IMR-90 (cell line): ENCODE measurements around the gene BCAS1. TPM values are rescaled to one million over a fixed set of nuclear protein-coding genes. Genes with fewer than 3 reads are reported as not detected.

Experiments
- ATAC-seq: fragments of 200-7000 bp; cut with Tn5 transposase; 2 replicates; pipeline ENCODE4 v1.9.1; 2020; ENCODE audit warnings: low read depth, mild to moderate bottlenecking, moderate library complexity
- BruUV-seq: library from RNA; stranded (reverse); fragments of 400-500 nt; replicated peaks from 2 replicates; lab custom pipeline; 2021; lab: Mats Ljungman, UMichigan
- CTCF ChIA-PET: fragments of 300-600 bp; formaldehyde crosslinking; extraction: SDS; loops from one replicate; lab custom pipeline; 2021; ENCODE audit warnings: antibody characterized with exemption; lab: Yijun Ruan, JAX
- POLR2A ChIA-PET: fragments of 300-600 bp; sonication (Branson Sonifier 250); formaldehyde crosslinking; loops from one replicate; lab custom pipeline; 2022; ENCODE audit warnings: antibody characterized with exemption; ENCODE audit not compliant: unreplicated experiment; lab: Charles Lee
- DNase-seq: peaks from one replicate; pipeline ENCODE4 v3.0.0; 2013
- H2AFZ ChIP-seq: replicated peaks from 2 replicates; pipeline ENCODE3; 2013; ENCODE audit warnings: low read length, mild to moderate bottlenecking; ENCODE audit not compliant: poor library complexity
- H2AK5ac ChIP-seq: 2 replicates; pipeline ENCODE4 v1.6.1; 2013; ENCODE audit warnings: low read depth, low read length, inconsistent platforms
- H2AK9ac ChIP-seq: replicated peaks from 2 replicates; pipeline ENCODE3; 2013; ENCODE audit warnings: mild to moderate bottlenecking, low read depth, low read length, moderate library complexity; ENCODE audit not compliant: poor library complexity
- H2BK120ac ChIP-seq: 2 replicates; pipeline ENCODE4 v1.6.1; 2013; ENCODE audit warnings: low read depth, low read length, inconsistent platforms
- H2BK15ac ChIP-seq: 3 replicates; pipeline ENCODE4 v1.6.1; 2013; ENCODE audit warnings: low read depth, low read length, inconsistent platforms
- H2BK20ac ChIP-seq: 2 replicates; pipeline ENCODE4 v1.6.1; 2013; ENCODE audit warnings: low read depth, mild to moderate bottlenecking, inconsistent platforms, low read length, moderate library complexity
- H2BK5ac ChIP-seq: 2 replicates; pipeline ENCODE4 v1.6.1; 2013; ENCODE audit warnings: mild to moderate bottlenecking, low read depth, low read length, inconsistent platforms; ENCODE audit not compliant: poor library complexity, severe bottlenecking
- H3K14ac ChIP-seq: replicated peaks from 2 replicates; pipeline ENCODE4 v1.6.1; 2013; ENCODE audit warnings: low read depth, low read length, inconsistent platforms
- H3K18ac ChIP-seq: 2 replicates; pipeline ENCODE4 v1.6.1; 2013; ENCODE audit warnings: low read depth, low read length, control low read depth
- H3K23ac ChIP-seq: 2 replicates; pipeline ENCODE4 v1.6.1; 2013; ENCODE audit warnings: low read depth, low read length, inconsistent platforms
- H3K27ac ChIP-seq: 2 replicates; pipeline ENCODE4 v1.5.1; 2013; ENCODE audit warnings: mild to moderate bottlenecking, control low read depth, low read length; ENCODE audit not compliant: insufficient read depth
- H3K27me3 ChIP-seq: 2 replicates; pipeline ENCODE4 v1.6.1; 2013; ENCODE audit warnings: low read length; ENCODE audit not compliant: control insufficient read depth, insufficient read depth
- H3K36me3 ChIP-seq: 2 replicates; pipeline ENCODE4 v1.6.1; 2013; ENCODE audit warnings: low read length, mixed read lengths; ENCODE audit not compliant: control insufficient read depth, insufficient read depth
- H3K4ac ChIP-seq: 2 replicates; pipeline ENCODE4 v1.6.1; 2013; ENCODE audit warnings: low read depth, low read length, inconsistent platforms
- H3K4me1 ChIP-seq: 2 replicates; pipeline ENCODE4 v1.6.1; 2013; ENCODE audit warnings: low read length, mixed read lengths; ENCODE audit not compliant: control insufficient read depth, insufficient read depth
- H3K4me2 ChIP-seq: 2 replicates; pipeline ENCODE4 v1.6.1; 2013; ENCODE audit warnings: low read depth, mild to moderate bottlenecking, control low read depth, low read length, moderate library complexity
- H3K4me3 ChIP-seq: 2 replicates; pipeline ENCODE4 v1.5.1; 2013; ENCODE audit warnings: low read depth, mild to moderate bottlenecking, control low read depth, low read length, moderate library complexity; ENCODE audit not compliant: insufficient read depth
- H3K56ac ChIP-seq: 2 replicates; pipeline ENCODE4 v1.6.1; 2013; ENCODE audit warnings: low read length, inconsistent platforms; ENCODE audit not compliant: insufficient read depth; ENCODE audit errors: extremely low read depth
- H3K79me1 ChIP-seq, 2 experiments: 2 replicates each; pipeline ENCODE4 v1.6.1; 2013; ENCODE audit warnings: low read length in 2 of 2, inconsistent platforms in 1 of 2, low read depth in 1 of 2
- H3K9ac ChIP-seq: 2 replicates; pipeline ENCODE4 v1.6.1; 2013; ENCODE audit warnings: low read depth, low read length, control low read depth
- H3K9me1 ChIP-seq: 2 replicates; pipeline ENCODE4 v1.6.1; 2013; ENCODE audit warnings: low read length, inconsistent platforms; ENCODE audit not compliant: insufficient read depth
- H3K9me3 ChIP-seq: 2 replicates; pipeline ENCODE4 v1.6.1; 2013; ENCODE audit warnings: low read length; ENCODE audit not compliant: control insufficient read depth, insufficient read depth
- H4K20me1 ChIP-seq: 2 replicates; pipeline ENCODE4 v1.6.1; 2013; ENCODE audit warnings: low read length, inconsistent platforms; ENCODE audit not compliant: insufficient read depth
- H4K5ac ChIP-seq: 2 replicates; pipeline ENCODE4 v1.6.1; 2013; ENCODE audit warnings: mild to moderate bottlenecking, low read depth, low read length, control low read depth
- H4K8ac ChIP-seq, 2 experiments: 2 replicates each; pipeline ENCODE4 v1.6.1; 2013; ENCODE audit warnings: low read depth in 2 of 2, low read length in 2 of 2, control low read depth in 1 of 2, inconsistent platforms in 1 of 2
- H4K91ac ChIP-seq: 2 replicates; pipeline ENCODE4 v1.6.1; 2013; ENCODE audit warnings: low read depth, low read length, inconsistent platforms; ENCODE audit not compliant: insufficient read depth
- BHLHE40 ChIP-seq: fragments of 150-350 bp; IDR thresholded peaks from 2 replicates; pipeline ENCODE4 v1.6.1; 2016; ENCODE audit warnings: mild to moderate bottlenecking, low read depth, low read length
- CEBPB ChIP-seq: IDR thresholded peaks from 2 replicates; pipeline ENCODE4 v1.6.1; 2012; ENCODE audit warnings: low read depth, low read length, improper control_type of control experiment
- CHD1 ChIP-seq: IDR thresholded peaks from 2 replicates; pipeline ENCODE4 v1.6.1; 2012; ENCODE audit warnings: low read depth, low read length, improper control_type of control experiment
- FOS ChIP-seq: fragments of 150-350 bp; IDR thresholded peaks from 2 replicates; pipeline ENCODE4 v1.6.1; 2016; ENCODE audit warnings: low read depth, low read length
- MAFK ChIP-seq: IDR thresholded peaks from 2 replicates; pipeline ENCODE4 v1.6.1; 2012; ENCODE audit warnings: low read depth, low read length, improper control_type of control experiment
- MAZ ChIP-seq: IDR thresholded peaks from 2 replicates; pipeline ENCODE4 v1.6.1; 2012; ENCODE audit warnings: low read depth, mild to moderate bottlenecking, low read length, improper control_type of control experiment, moderate library complexity, borderline replicate concordance
- MXI1 ChIP-seq: IDR thresholded peaks from 2 replicates; pipeline ENCODE4 v1.6.1; 2012; ENCODE audit warnings: low read depth, mild to moderate bottlenecking, low read length, moderate library complexity, borderline replicate concordance
- NFE2L2 ChIP-seq: fragments of 150-350 bp; IDR thresholded peaks from 2 replicates; pipeline ENCODE4 v1.6.1; 2016; ENCODE audit warnings: low read depth, mild to moderate bottlenecking, low read length
- POLR2A ChIP-seq: IDR thresholded peaks from 2 replicates; pipeline ENCODE4 v1.6.1; 2012; ENCODE audit warnings: mild to moderate bottlenecking, low read depth, low read length
- RAD21 ChIP-seq: IDR thresholded peaks from 2 replicates; pipeline ENCODE4 v1.6.1; 2012; ENCODE audit warnings: low read length, improper control_type of control experiment
- RCOR1 ChIP-seq: IDR thresholded peaks from 2 replicates; pipeline ENCODE4 v1.6.1; 2012; ENCODE audit warnings: mild to moderate bottlenecking, low read length, improper control_type of control experiment; ENCODE audit not compliant: insufficient replicate concordance
- RFX5 ChIP-seq: IDR thresholded peaks from 2 replicates; pipeline ENCODE4 v1.8.0; 2012; ENCODE audit warnings: low read depth, mild to moderate bottlenecking, low read length, moderate library complexity
- SMC3 ChIP-seq: fragments of 150-350 bp; IDR thresholded peaks from 2 replicates; pipeline ENCODE4 v1.6.1; 2016; ENCODE audit warnings: low read depth, mild to moderate bottlenecking, antibody characterized with exemption, low read length, moderate library complexity
- WGBS, 2 experiments: methylation state at CpG; one replicate each; pipeline versions ENCODE4 v1.1.5 to v1.1.7; 2013; ENCODE audit warnings: missing lambda C conversion rate in 2 of 2; ENCODE audit not compliant: insufficient read length in 1 of 2; ENCODE audit errors: extremely low coverage in 2 of 2; 5-methylcytosine and 5-hydroxymethylcytosine counted together
- dilution Hi-C: fragments of 300-500 bp; cut with HindIII; formaldehyde crosslinking; loops from one replicate; pipeline ENCODE4 v1.14.3; 2018; ENCODE audit warnings: low sequenced_read_pairs; ENCODE audit not compliant: unreplicated experiment
- in situ Hi-C: fragments of 300-500 bp; cut with MboI; formaldehyde crosslinking; loops from 3 replicates; pipeline ENCODE4 v1.14.3; 2019; ENCODE audit warnings: low sequenced_read_pairs, inconsistent platforms, mixed read lengths
- intact Hi-C: fragments of 100-400 bp; cut with micrococcal nuclease; formaldehyde crosslinking; loops from 2 replicates; pipeline ENCODE4 v1.10.0; 2022
- polyA plus RNA-seq, 3 experiments: library from polyadenylated mRNA; depleted of rRNA; stranded (reverse); fragments of >200 nt; gene quantifications; 2 replicates each; pipeline ENCODE4 v1.2.3, GENCODE V29; 2012; ENCODE audit warnings: low replicate concordance in 1 of 3
- total RNA-seq: library from RNA; depleted of rRNA; stranded (reverse); fragments of >200 nt; gene quantifications from 2 replicates; pipeline ENCODE4 v1.2.3, GENCODE V29; 2012
- TF ChIP-seq, protein P1 (sequence below): fragments of 150-350 bp; IDR thresholded peaks from 2 replicates; pipeline ENCODE4 v1.6.1; 2016; ENCODE audit warnings: low read depth, mild to moderate bottlenecking, low read length, moderate library complexity, borderline replicate concordance
- TF ChIP-seq, protein P2 (sequence below): fragments of 150-350 bp; IDR thresholded peaks from 2 replicates; pipeline ENCODE4 v1.6.1; 2017; ENCODE audit warnings: mild to moderate bottlenecking, antibody characterized with exemption, low read length, low read depth
- TF ChIP-seq, protein P3 (sequence below): conservative IDR thresholded peaks from 2 replicates; pipeline ENCODE4 v1.5.1; 2012; ENCODE audit warnings: mild to moderate bottlenecking, low read depth, low read length, improper control_type of control experiment

The BCAS1 gene
- total and polyA plus RNA-seq, 2 of the 4 experiments (the other 2 are of a cell fraction) = under 0.01 TPM; not detected in 1

DNA sequence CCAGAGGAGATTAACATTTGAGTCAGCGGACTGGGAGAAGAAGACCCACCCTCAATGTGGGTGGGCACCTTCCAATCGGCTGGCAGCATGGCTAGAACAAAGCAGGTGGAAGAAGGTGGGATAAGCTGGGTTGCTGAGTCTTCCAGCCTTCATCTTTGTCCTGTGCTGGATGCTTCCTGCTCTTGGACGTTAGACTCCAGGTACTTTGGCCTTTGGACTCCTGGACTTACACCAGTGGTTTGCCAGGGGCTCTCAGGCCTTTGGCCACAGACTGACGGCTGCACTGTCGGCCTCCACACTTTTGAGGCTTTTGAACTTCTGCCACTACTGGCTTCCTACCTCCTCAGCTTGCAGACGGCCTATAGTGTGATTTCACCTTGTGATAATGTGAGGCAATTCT, 50.8 kb downstream of the BCAS1 start:
- 33% methylated on average over 1 of the region's 6 CpGs; no CpG with 5 or more reads in 1 of the 2 experiments for whole genome bisulfite sequencing, 2 experiments
- no peak overlapping the region for H4K5ac ChIP-seq
- no peak overlapping the region for H3K4me3 ChIP-seq
- in situ Hi-C loops = no loop called here
- no peak overlapping the region for H4K8ac ChIP-seq
- dilution Hi-C loops = no loop called here
- no peak overlapping the region for H2AK5ac ChIP-seq
- ChIA-PET POLR2A (no interaction called here), CTCF (no interaction called here)
- H3K36me3 ChIP-seq = no peaks in the 10 kb centered on the region
- no peak overlapping the region for H2BK5ac ChIP-seq
- H4K20me1 ChIP-seq = no peaks in the 10 kb centered on the region
- no peak overlapping the region for H3K18ac ChIP-seq
- H3K56ac ChIP-seq = no peak overlapping the region
- H2BK15ac ChIP-seq = no peak overlapping the region
- no peak for TF ChIP-seq RFX5
- TF ChIP-seq, protein P1, sequence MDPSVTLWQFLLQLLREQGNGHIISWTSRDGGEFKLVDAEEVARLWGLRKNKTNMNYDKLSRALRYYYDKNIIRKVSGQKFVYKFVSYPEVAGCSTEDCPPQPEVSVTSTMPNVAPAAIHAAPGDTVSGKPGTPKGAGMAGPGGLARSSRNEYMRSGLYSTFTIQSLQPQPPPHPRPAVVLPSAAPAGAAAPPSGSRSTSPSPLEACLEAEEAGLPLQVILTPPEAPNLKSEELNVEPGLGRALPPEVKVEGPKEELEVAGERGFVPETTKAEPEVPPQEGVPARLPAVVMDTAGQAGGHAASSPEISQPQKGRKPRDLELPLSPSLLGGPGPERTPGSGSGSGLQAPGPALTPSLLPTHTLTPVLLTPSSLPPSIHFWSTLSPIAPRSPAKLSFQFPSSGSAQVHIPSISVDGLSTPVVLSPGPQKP = no peak
- no peak for TF ChIP-seq MAZ
- no peak for TF ChIP-seq BHLHE40
- TF ChIP-seq FOS = no peak
- TF ChIP-seq MAFK = no peak
- TF ChIP-seq RCOR1 = no peak
- TF ChIP-seq MXI1 = no peak
- TF ChIP-seq POLR2A = no peak
- TF ChIP-seq NFE2L2 = no peak
- TF ChIP-seq SMC3 = no peak
- no peak for TF ChIP-seq CEBPB
- TF ChIP-seq RAD21 = no peak
- TF ChIP-seq CHD1 = no peak
- TF ChIP-seq, protein P2, sequence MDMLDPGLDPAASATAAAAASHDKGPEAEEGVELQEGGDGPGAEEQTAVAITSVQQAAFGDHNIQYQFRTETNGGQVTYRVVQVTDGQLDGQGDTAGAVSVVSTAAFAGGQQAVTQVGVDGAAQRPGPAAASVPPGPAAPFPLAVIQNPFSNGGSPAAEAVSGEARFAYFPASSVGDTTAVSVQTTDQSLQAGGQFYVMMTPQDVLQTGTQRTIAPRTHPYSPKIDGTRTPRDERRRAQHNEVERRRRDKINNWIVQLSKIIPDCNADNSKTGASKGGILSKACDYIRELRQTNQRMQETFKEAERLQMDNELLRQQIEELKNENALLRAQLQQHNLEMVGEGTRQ = no peak
- TF ChIP-seq, protein P3, sequence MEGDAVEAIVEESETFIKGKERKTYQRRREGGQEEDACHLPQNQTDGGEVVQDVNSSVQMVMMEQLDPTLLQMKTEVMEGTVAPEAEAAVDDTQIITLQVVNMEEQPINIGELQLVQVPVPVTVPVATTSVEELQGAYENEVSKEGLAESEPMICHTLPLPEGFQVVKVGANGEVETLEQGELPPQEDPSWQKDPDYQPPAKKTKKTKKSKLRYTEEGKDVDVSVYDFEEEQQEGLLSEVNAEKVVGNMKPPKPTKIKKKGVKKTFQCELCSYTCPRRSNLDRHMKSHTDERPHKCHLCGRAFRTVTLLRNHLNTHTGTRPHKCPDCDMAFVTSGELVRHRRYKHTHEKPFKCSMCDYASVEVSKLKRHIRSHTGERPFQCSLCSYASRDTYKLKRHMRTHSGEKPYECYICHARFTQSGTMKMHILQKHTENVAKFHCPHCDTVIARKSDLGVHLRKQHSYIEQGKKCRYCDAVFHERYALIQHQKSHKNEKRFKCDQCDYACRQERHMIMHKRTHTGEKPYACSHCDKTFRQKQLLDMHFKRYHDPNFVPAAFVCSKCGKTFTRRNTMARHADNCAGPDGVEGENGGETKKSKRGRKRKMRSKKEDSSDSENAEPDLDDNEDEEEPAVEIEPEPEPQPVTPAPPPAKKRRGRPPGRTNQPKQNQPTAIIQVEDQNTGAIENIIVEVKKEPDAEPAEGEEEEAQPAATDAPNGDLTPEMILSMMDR = no peak
- H3K4me2 ChIP-seq = no peak overlapping the region
- H3K23ac ChIP-seq = no peak overlapping the region
- H3K4me1 ChIP-seq = no peaks in the 10 kb centered on the region
- H3K4ac ChIP-seq = no peak overlapping the region
- H2AFZ ChIP-seq = no peak overlapping the region
- no peak overlapping the region for H2AK9ac ChIP-seq
- BruUV-seq = no TSS peak
- intact Hi-C loops = no loop called here
- no peak overlapping the region for H3K27ac ChIP-seq
- no peaks in the 10 kb centered on the region for H3K9me3 ChIP-seq
- DNase-seq = no peak
- H4K91ac ChIP-seq = no peak overlapping the region
- H3K9me1 ChIP-seq = no peaks in the 10 kb centered on the region
- H2BK20ac ChIP-seq = no peak overlapping the region
- H3K9ac ChIP-seq = no peak overlapping the region
- no peak for ATAC-seq
- no peak overlapping the region for H3K14ac ChIP-seq
- H3K79me1 ChIP-seq = no peaks in the 10 kb centered on the region
- H2BK120ac ChIP-seq = no peak overlapping the region
- no peaks in the 10 kb centered on the region for H3K27me3 ChIP-seq
